Trophoblast cell (in vitro differentiated cells and primary cell): ENCODE data around the gene VPS4B.

Source experiments
- DNase-seq, 2 donors: peaks; one replicate each; pipeline ENCODE4 v3.0.0-alpha.2; 2016
- H2AFZ ChIP-seq: 2 replicates; pipeline ENCODE4 v1.6.1; 2013; ENCODE audit warnings: low read length, moderate library complexity, mild to moderate bottlenecking; ENCODE audit not compliant: insufficient read depth, poor library complexity
- H2AK5ac ChIP-seq: 2 replicates; pipeline ENCODE4 v1.6.1; 2013; ENCODE audit warnings: mild to moderate bottlenecking, low read length
- H2BK120ac ChIP-seq: 2 replicates; pipeline ENCODE4 v1.6.1; 2013; ENCODE audit warnings: low read length, mild to moderate bottlenecking, moderate library complexity; ENCODE audit not compliant: insufficient read depth, poor library complexity
- H2BK12ac ChIP-seq: 2 replicates; pipeline ENCODE4 v1.6.1; 2013; ENCODE audit warnings: mild to moderate bottlenecking, low read length, moderate library complexity
- H2BK5ac ChIP-seq: 2 replicates; pipeline ENCODE4 v1.6.1; 2013; ENCODE audit warnings: low read length, low read depth, moderate library complexity, mild to moderate bottlenecking; ENCODE audit not compliant: poor library complexity
- H3K14ac ChIP-seq: 2 replicates; pipeline ENCODE4 v1.6.1; 2013; ENCODE audit warnings: mild to moderate bottlenecking, low read length
- H3K18ac ChIP-seq: 2 replicates; pipeline ENCODE4 v1.6.1; 2013; ENCODE audit warnings: mild to moderate bottlenecking, low read length
- H3K23ac ChIP-seq: 2 replicates; pipeline ENCODE4 v1.6.1; 2013; ENCODE audit warnings: low read length
- H3K27ac ChIP-seq: 2 replicates; pipeline ENCODE4 v1.5.1; 2013; ENCODE audit warnings: low read depth, mild to moderate bottlenecking, inconsistent platforms, low read length, moderate library complexity
- H3K27me3 ChIP-seq: 2 replicates; pipeline ENCODE4 v1.6.1; 2013; ENCODE audit warnings: inconsistent platforms, mild to moderate bottlenecking, low read length, moderate library complexity; ENCODE audit not compliant: insufficient read depth
- H3K36me3 ChIP-seq, 2 experiments: 1 replicate in 1 of 2; 2 replicates in 1 of 2; pipeline ENCODE4 v1.6.1; 2013; ENCODE audit warnings: low read length in 2 of 2, mild to moderate bottlenecking in 2 of 2, moderate library complexity in 1 of 2; ENCODE audit not compliant: insufficient read depth in 2 of 2, control insufficient read depth in 1 of 2
- H3K4ac ChIP-seq: 2 replicates; pipeline ENCODE4 v1.6.1; 2013; ENCODE audit warnings: low read depth, mild to moderate bottlenecking, low read length, moderate library complexity
- H3K4me1 ChIP-seq, 2 experiments: 1 replicate in 1 of 2; 2 replicates in 1 of 2; pipeline ENCODE4 v1.6.1; 2013; ENCODE audit warnings: low read length in 2 of 2, mild to moderate bottlenecking in 2 of 2, moderate library complexity in 1 of 2; ENCODE audit not compliant: insufficient read depth in 2 of 2, control insufficient read depth in 1 of 2
- H3K4me2 ChIP-seq: 2 replicates; pipeline ENCODE4 v1.6.1; 2013; ENCODE audit warnings: inconsistent platforms, mild to moderate bottlenecking, low read length, moderate library complexity
- H3K4me3 ChIP-seq: 2 replicates; pipeline ENCODE4 v1.5.1; 2013; ENCODE audit warnings: mild to moderate bottlenecking, low read depth, low read length, inconsistent platforms
- H3K79me1 ChIP-seq: one replicate; pipeline ENCODE4 v1.6.1; 2013; ENCODE audit warnings: low read length
- H3K79me2 ChIP-seq: 2 replicates; pipeline ENCODE4 v1.6.1; 2013; ENCODE audit warnings: low read length, mild to moderate bottlenecking; ENCODE audit not compliant: control insufficient read depth, insufficient read depth, poor library complexity
- H3K9ac ChIP-seq: 2 replicates; pipeline ENCODE4 v1.6.1; 2013; ENCODE audit warnings: mild to moderate bottlenecking, low read length
- H3K9me3 ChIP-seq: 2 replicates; pipeline ENCODE4 v1.6.1; 2013; ENCODE audit warnings: low read depth, mild to moderate bottlenecking, control low read depth, inconsistent platforms, low read length; ENCODE audit not compliant: insufficient read depth
- H4K12ac ChIP-seq: 2 replicates; pipeline ENCODE4 v1.6.1; 2013; ENCODE audit warnings: low read depth, mild to moderate bottlenecking, low read length, moderate library complexity
- H4K8ac ChIP-seq: 2 replicates; pipeline ENCODE4 v1.6.1; 2013; ENCODE audit warnings: low read depth, mild to moderate bottlenecking, low read length, moderate library complexity
- H4K91ac ChIP-seq: one replicate; pipeline ENCODE4 v1.6.1; 2013; ENCODE audit warnings: low read depth, mild to moderate bottlenecking, low read length, moderate library complexity
- WGBS: extraction: QIAGEN DNeasy Blood & Tissue Kit; methylation state at CpG from one replicate; pipeline ENCODE4 v1.1.7; 2013; ENCODE audit warnings: missing lambda C conversion rate; ENCODE audit not compliant: insufficient read length, insufficient coverage; ENCODE audit errors: extremely low coverage; 5-methylcytosine and 5-hydroxymethylcytosine counted together

Gene VPS4B

GRCh38 chr18:63410792-63411191 is 11.5 kb downstream of the VPS4B start:
- H2BK5ac ChIP-seq = no peak overlapping the region

GRCh38 chr18:63409301-63409700 is 13.0 kb downstream of the VPS4B start:
- Histone ChIP-seq H2BK120ac (no peak overlapping the region), H2AFZ (no peak overlapping the region), H3K14ac (no peak overlapping the region), H3K23ac (no peak overlapping the region), H3K9ac (no peak overlapping the region), H3K27ac (no peak overlapping the region), H2BK12ac (no peak overlapping the region), H3K18ac (no peak overlapping the region), H3K4me1 (no peaks in the 10 kb centered on the region), H3K79me1 (no peaks in the 10 kb centered on the region), H3K27me3 (no peaks in the 10 kb centered on the region), H2BK5ac (no peak overlapping the region), H4K8ac (no peak overlapping the region), H3K4ac (no peak overlapping the region), H3K4me2 (no peak overlapping the region), H3K4me3 (no peak overlapping the region), H4K91ac (no peak overlapping the region), H3K9me3 (no peaks in the 10 kb centered on the region), H4K12ac (no peak overlapping the region), H3K79me2 (no peaks in the 10 kb centered on the region), H2AK5ac (no peak overlapping the region), H3K36me3 (peaks cover 0 to 26% of the 10 kb centered on the region in 2 experiments)
- no CpG with 5 or more reads among the region's 5 CpGs for WGBS
- no peak for DNase-seq

More at GRCh38 chr18:63410792-63411191, 11.5 kb downstream of the VPS4B start:
- no peak for DNase-seq
- H4K8ac ChIP-seq = no peak overlapping the region
- H3K4me3 ChIP-seq = no peak overlapping the region
- H3K9ac ChIP-seq = no peak overlapping the region
- H3K79me2 ChIP-seq = no peaks in the 10 kb centered on the region
- no peak overlapping the region for H3K23ac ChIP-seq
- H3K36me3 ChIP-seq = peaks cover 3 to 27% of the 10 kb centered on the region in 2 experiments
- H2BK120ac ChIP-seq = no peak overlapping the region
- no CpG with 5 or more reads among the region's 4 CpGs for WGBS
- H2BK12ac ChIP-seq = no peak overlapping the region
- H4K91ac ChIP-seq = no peak overlapping the region
- no peak overlapping the region for H4K12ac ChIP-seq
- no peak overlapping the region for H3K4ac ChIP-seq
- no peaks in the 10 kb centered on the region for H3K27me3 ChIP-seq
- no peak overlapping the region for H2AK5ac ChIP-seq
- H2AFZ ChIP-seq = no peak overlapping the region
- no peak overlapping the region for H3K18ac ChIP-seq
- no peaks in the 10 kb centered on the region for H3K79me1 ChIP-seq
- no peak overlapping the region for H3K14ac ChIP-seq
- no peak overlapping the region for H3K27ac ChIP-seq
- H3K4me1 ChIP-seq = no peaks in the 10 kb centered on the region
- no peak overlapping the region for H3K4me2 ChIP-seq
- no peaks in the 10 kb centered on the region for H3K9me3 ChIP-seq

- no peak overlapping the region for H4K12ac ChIP-seq
- no peak overlapping the region for H3K27ac ChIP-seq
- no peaks in the 10 kb centered on the region for H3K4me1 ChIP-seq
- no peak overlapping the region for H2BK5ac ChIP-seq
- H4K8ac ChIP-seq = no peak overlapping the region
- no peak overlapping the region for H3K4me2 ChIP-seq
- H3K79me2 ChIP-seq = no peaks in the 10 kb centered on the region
- H3K9me3 ChIP-seq = no peaks in the 10 kb centered on the region
- no peak overlapping the region for H4K91ac ChIP-seq
- no peak overlapping the region for H3K18ac ChIP-seq
- H3K79me1 ChIP-seq = no peaks in the 10 kb centered on the region
- H2AK5ac ChIP-seq = no peak overlapping the region
- H3K9ac ChIP-seq = no peak overlapping the region
- no peak overlapping the region for H3K14ac ChIP-seq
- no peak overlapping the region for H3K23ac ChIP-seq
- H3K4ac ChIP-seq = no peak overlapping the region
- WGBS = no CpG with 5 or more reads among the region's 1 CpG
- DNase-seq = no peak
- H3K36me3 ChIP-seq = peaks cover 0 to 25% of the 10 kb centered on the region in 2 experiments
- no peak overlapping the region for H3K4me3 ChIP-seq
- no peak overlapping the region for H2BK12ac ChIP-seq
- no peak overlapping the region for H2AFZ ChIP-seq
- H3K27me3 ChIP-seq = no peaks in the 10 kb centered on the region
- no peak overlapping the region for H2BK120ac ChIP-seq
Measured at GRCh38 chr18:63407734-63408133, 14.5 kb downstream of the VPS4B start.

GRCh38 chr18:63405986-63406385 is 16.3 kb downstream of the VPS4B start:
- Histone ChIP-seq H3K4ac (no peak overlapping the region), H3K14ac (no peak overlapping the region), H2AK5ac (no peak overlapping the region), H3K27ac (no peak overlapping the region), H3K9me3 (no peaks in the 10 kb centered on the region), H3K36me3 (peaks cover 8 to 32% of the 10 kb centered on the region in 2 experiments), H4K8ac (no peak overlapping the region), H3K23ac (no peak overlapping the region), H3K79me1 (no peaks in the 10 kb centered on the region), H4K91ac (no peak overlapping the region), H2BK5ac (no peak overlapping the region), H2BK12ac (no peak overlapping the region), H4K12ac (no peak overlapping the region), H3K4me2 (no peak overlapping the region), H3K18ac (no peak overlapping the region), H3K79me2 (no peaks in the 10 kb centered on the region), H3K4me3 (no peak overlapping the region), H3K9ac (no peak overlapping the region), H3K27me3 (no peaks in the 10 kb centered on the region), H2BK120ac (no peak overlapping the region), H2AFZ (no peak overlapping the region), H3K4me1 (no peaks in the 10 kb centered on the region)
- DNase-seq = no peak
- WGBS = no CpG with 5 or more reads among the region's 3 CpGs
